ENCODE data around the gene CSH2.
A peak's percentile ranks its signal among the peaks of the same experiment; 100 is the strongest.
"Not testable (repeated sequence)": the region's sequence is repeated elsewhere in the genome, so short reads cannot be mapped to it uniquely, and the experiment has no call there.

Gene CSH2

DNA sequence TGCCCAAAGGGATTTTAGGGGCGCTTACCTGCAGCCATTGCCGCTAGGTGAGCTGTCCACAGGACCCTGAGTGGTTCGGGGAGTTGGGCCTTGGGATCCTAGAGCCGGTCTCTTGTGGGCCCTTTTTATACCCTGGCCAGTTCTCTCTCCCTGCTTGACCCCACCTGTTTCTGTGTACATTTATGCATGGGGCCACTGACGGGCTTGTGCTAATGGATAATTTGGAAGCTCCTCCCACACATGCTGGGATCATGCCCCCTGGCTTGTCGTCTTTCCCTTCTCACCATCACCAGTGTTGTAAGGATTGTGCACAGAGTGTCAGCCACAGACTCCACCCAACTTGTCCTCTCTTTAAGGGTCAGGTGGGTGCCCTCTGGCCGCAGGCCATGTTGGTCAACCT is at the start of gene CSH2:
Gene CSH2, minus strand, starts transcription at position 101 of the 400 bp plus-strand sequence. Its CDS starts 63 bp downstream, at position 38.
- ATAC-seq, H3K4me1 Mint-ChIP-seq, H3K9me3 Mint-ChIP-seq, H3K27ac Mint-ChIP-seq, H3K4me3 Mint-ChIP-seq, DNase-seq, H3K27me3 Mint-ChIP-seq: not testable (repeated sequence)

DNA sequence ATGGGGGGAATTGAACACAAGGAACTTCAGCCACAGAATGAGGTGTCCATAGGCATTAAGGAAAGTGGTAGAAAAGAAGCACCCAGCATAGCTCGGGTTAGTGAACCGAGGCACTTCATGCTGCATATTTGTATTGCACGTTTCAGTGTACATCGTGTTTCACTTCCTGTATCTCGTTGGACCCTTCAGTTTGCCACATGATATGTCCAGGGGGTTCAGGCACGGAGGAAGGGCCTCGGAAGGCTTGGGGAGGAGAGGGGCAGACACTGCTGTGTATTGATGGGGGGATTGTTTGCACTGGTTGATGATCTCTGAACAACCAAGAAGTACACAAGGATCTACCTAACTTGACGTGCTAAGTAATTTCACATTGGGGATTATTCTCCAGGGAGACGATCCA is 48.9 kb upstream of the CSH2 start:
- not testable (repeated sequence) for H3K27me3 Mint-ChIP-seq, ATAC-seq, H3K4me3 Mint-ChIP-seq, H3K9me3 Mint-ChIP-seq, DNase-seq, H3K27ac Mint-ChIP-seq
- peaks cover 19% of the 10 kb centered on the region for H3K4me1 Mint-ChIP-seq

DNA sequence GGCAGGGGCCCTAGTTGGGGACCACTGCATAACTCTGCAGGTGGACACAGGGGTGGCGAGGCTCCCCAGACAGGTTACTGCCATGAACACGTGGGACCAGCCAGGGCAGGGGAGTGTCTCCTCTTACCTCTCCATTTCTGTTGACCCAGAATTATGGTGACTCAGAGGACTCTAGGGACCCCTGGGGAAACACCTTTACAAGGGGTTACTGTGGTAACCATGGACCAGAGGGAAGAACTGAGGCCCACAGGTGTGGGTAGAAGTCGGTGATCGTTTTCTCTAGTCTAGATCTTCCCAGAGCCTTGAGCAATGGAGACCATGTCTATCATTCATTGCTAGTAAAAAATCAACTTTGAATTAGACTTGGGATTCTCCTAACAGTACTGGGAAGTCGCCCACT is 47.3 kb upstream of the CSH2 start:
- H3K4me1 Mint-ChIP-seq, result peaks cover 17% of the 10 kb centered on the region
- H3K4me3 Mint-ChIP-seq, H3K27me3 Mint-ChIP-seq, DNase-seq, H3K27ac Mint-ChIP-seq, ATAC-seq, H3K9me3 Mint-ChIP-seq: not testable (repeated sequence)

DNA sequence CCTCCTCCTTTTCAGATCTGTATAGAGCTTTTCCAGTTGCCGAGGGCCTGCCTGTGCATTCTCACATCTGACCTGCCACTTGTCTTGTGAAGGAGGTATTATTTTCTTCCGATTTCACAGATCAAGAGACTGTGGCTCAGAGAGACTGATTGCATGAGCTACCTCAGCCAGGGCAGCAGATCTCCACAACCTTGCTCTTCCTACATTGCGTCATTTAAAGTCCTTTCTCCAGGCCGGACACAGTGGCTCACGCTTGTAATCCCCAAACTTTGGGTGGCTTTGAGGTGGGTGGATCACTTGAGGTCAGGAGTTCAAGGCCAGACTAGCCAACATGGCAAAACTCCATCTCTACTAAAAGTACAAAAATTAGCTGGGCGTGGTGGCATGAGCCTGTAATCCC is 46.6 kb upstream of the CSH2 start:
- H3K27me3 Mint-ChIP-seq, DNase-seq, H3K9me3 Mint-ChIP-seq, H3K4me3 Mint-ChIP-seq, ATAC-seq: not testable (repeated sequence)
- Mint-ChIP-seq H3K27ac (peak overlapping the region in 1 of 2 donors; percentile 57), H3K4me1 (peaks cover 14% of the 10 kb centered on the region)

DNA sequence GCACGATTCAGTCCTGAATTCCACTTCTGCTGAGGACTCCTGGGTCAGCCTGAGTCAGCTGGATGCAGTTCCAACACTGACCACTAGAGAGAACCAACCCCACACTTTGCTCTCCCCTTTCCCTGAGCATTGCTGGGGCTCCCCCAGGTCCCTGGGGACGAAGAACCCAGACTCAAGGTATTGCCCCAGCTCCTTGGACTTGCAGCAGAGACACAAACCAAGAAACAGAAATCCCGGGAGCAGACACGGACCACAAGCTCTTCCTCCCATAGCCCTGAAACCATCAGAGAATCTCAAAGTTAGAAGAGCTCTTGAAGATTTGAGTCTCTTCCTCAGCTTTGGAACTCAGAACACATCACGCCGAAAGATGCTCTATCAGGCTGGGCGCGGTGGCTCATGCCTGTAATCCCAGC is 45.8 kb upstream of the CSH2 start:
- ATAC-seq (peak; percentile 94), DNase-seq (peak; percentile 70 to 76)
- H3K27ac Mint-ChIP-seq, result no peak overlapping the region
- H3K27me3 Mint-ChIP-seq, result peaks cover 7% of the 10 kb centered on the region
- peaks cover 14% of the 10 kb centered on the region for H3K4me1 Mint-ChIP-seq
- H3K9me3 Mint-ChIP-seq, result no peaks in the 10 kb centered on the region
- H3K4me3 Mint-ChIP-seq, result no peak overlapping the region

DNA sequence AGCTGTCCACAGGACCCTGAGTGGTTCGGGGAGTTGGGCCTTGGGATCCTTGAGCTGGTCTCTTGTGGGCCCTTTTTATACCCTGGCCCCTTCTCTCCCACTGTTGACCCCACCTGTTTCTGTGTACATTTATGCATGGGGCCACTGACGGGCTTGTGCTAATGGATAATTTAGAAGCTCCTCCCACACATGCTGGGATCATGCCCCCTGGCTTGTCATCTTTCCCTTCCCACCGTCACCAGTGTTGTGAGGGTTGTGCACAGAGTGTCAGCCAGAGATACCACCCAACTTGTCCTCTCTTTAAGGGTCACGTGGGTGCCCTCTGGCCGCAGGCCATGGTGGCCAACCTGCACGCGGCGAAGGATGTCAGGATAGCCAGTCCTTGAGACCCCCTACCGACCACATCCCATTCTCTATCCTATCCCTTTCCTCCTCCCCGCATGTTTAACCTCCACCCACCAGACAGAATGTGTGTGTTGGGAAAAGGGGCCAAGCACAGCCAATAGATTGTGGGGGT is 45.4 kb upstream of the CSH2 start, which contains the start of gene GH1:
Gene GH1, minus strand, starts transcription at position 51 of the 517 bp plus-strand sequence. CDS start 63 bp downstream, outside the sequence.
- ATAC-seq, H3K27me3 Mint-ChIP-seq, H3K9me3 Mint-ChIP-seq, H3K4me3 Mint-ChIP-seq, DNase-seq, H3K27ac Mint-ChIP-seq: not testable (repeated sequence)
- H3K4me1 Mint-ChIP-seq, result peaks cover 14% of the 10 kb centered on the region

DNA sequence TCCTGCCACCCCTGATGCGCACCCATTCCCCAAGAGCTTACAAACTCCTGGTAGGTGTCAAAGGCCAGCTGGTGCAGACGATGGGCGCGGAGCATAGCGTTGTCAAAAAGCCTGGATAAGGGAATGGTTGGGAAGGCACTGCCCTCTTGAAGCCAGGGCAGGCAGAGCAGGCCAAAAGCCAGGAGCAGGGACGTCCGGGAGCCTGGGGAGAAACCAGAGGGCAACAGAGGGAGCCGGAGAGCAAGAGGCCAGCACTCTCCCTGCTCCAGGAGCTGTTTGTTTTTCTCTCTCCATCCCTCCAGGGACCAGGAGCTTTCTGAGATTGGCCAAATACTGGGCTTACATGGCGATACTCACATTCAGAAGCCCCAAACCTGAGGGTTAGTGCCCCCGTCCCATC is 44.8 kb upstream of the CSH2 start:
- H3K9me3 Mint-ChIP-seq, result no peaks in the 10 kb centered on the region
- H3K4me3 Mint-ChIP-seq, result no peak overlapping the region
- peaks cover 7% of the 10 kb centered on the region for H3K27me3 Mint-ChIP-seq
- H3K4me1 Mint-ChIP-seq, result peaks cover 14% of the 10 kb centered on the region
- ATAC-seq (no peak), DNase-seq (no peak)
- no peak overlapping the region for H3K27ac Mint-ChIP-seq

DNA sequence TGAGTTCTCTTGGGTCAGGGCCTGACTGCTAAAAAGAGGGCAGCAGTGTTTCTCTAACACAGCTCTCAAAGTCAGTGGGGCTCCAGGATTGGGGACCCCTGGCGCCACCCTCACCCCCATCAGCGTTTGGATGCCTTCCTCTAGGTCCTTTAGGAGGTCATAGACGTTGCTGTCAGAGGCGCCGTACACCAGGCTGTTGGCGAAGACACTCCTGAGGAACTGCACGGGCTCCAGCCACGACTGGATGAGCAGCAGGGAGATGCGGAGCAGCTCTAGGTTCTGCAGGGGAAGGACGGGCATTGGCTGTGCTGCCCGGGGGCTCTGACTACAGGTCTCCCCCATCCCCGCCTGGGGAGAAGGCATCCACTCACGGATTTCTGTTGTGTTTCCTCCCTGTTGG is 44.2 kb upstream of the CSH2 start:
- DNase-seq (no peak), ATAC-seq (no peak)
- no peak overlapping the region for H3K27ac Mint-ChIP-seq
- H3K4me3 Mint-ChIP-seq, result no peak overlapping the region
- peaks cover 7% of the 10 kb centered on the region for H3K27me3 Mint-ChIP-seq
- peaks cover 14% of the 10 kb centered on the region for H3K4me1 Mint-ChIP-seq
- H3K9me3 Mint-ChIP-seq, result no peaks in the 10 kb centered on the region

DNA sequence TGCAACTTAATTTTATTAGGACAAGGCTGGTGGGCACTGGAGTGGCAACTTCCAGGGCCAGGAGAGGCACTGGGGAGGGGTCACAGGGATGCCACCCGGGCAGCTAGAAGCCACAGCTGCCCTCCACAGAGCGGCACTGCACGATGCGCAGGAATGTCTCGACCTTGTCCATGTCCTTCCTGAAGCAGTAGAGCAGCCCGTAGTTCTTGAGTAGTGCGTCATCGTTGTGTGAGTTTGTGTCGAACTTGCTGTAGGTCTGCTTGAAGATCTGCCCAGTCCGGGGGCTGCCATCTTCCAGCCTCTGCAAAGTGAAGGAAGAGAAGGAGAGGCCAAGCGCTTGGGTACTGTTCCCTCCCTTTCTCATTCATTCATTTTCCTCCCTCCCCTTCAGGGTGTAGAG is 43.7 kb upstream of the CSH2 start:
- not testable (repeated sequence) for DNase-seq, H3K27me3 Mint-ChIP-seq, H3K9me3 Mint-ChIP-seq, ATAC-seq, H3K27ac Mint-ChIP-seq, H3K4me3 Mint-ChIP-seq
- H3K4me1 Mint-ChIP-seq, result peaks cover 15% of the 10 kb centered on the region

DNA sequence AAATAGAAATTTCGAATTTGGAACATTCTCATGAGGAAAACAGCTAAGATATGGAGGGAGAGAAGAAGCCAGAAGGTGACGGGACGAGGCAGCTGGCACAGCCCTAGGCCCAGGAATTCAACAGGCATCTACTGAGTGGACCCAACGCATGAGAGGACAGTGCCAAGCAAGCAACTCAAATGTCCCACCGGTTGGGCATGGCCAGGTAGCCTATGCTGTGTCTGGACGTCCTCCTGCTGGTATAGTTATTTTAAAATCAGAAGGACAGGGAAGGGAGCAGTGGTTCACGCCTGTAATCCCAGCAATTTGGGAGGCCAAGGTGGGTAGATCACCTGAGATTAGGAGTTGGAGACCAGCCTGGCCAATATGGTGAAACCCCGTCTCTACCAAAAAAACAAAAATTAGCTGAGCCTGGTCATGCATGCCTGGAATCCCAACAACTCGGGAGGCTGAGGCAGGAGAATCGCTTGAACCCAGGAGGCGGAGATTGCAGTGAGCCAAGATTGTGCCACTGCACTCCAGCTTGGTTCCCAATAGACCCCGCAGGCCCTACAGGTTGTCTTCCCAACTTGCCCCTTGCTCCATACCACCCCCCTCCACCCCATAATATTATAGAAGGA is 43.2 kb upstream of the CSH2 start:
- H3K27me3 Mint-ChIP-seq, result peaks cover 7% of the 10 kb centered on the region
- no peak for ATAC-seq

DNA sequence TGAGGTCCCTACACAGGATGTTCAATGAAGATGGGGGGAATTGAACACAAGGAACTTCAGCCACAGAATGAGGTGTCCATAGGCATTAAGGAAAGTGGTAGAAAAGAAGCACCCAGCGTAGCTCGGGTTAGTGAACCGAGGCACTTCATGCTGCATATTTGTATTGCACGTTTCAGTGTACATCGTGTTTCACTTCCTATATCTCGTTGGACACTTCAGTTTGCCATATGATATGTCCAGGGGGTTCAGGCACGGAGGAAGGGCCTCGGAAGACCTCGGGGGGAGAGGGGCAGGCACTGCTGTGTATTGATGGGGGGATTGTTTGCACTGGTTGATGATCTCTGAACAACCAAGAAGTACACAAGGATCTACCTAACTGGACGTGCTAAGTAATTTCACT is 42.3 kb upstream of the CSH2 start:
- ATAC-seq, DNase-seq, H3K27ac Mint-ChIP-seq, H3K9me3 Mint-ChIP-seq, H3K4me3 Mint-ChIP-seq, H3K27me3 Mint-ChIP-seq: not testable (repeated sequence)
- peaks cover 25% of the 10 kb centered on the region for H3K4me1 Mint-ChIP-seq

More for the DNA sequence above, 43.2 kb upstream of the CSH2 start:
- Mint-ChIP-seq H3K4me3 (no peak overlapping the region), H3K9me3 (no peaks in the 10 kb centered on the region), H3K27ac (no peak overlapping the region), H3K4me1 (peaks cover 20% of the 10 kb centered on the region)
- DNase-seq, result no peak

DNA sequence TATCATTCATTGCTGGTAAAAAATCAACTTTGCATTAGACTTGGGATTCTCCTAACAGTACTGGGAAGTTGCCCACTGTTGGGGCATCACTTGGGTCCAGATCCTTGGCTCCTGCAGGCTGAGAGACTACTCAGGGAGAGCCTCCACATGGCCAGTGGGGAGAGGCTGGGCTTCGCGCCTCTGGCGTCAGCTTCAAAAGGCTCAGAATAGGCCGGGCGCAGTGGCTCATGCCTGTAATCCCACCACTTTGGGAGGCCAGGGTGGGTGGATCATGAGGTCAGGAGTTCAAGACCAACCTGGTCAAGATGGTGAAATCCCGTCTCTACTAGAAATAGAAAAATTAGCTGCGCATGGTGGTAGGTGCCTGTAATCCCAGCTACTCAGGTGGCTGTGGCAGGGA is 41.0 kb upstream of the CSH2 start:
- no peaks in the 10 kb centered on the region for H3K9me3 Mint-ChIP-seq
- ATAC-seq (no peak), DNase-seq (no peak)
- no peak overlapping the region for H3K27ac Mint-ChIP-seq
- no peak overlapping the region for H3K4me3 Mint-ChIP-seq
- peaks cover 17% of the 10 kb centered on the region for H3K4me1 Mint-ChIP-seq
- peaks cover 7% of the 10 kb centered on the region for H3K27me3 Mint-ChIP-seq

DNA sequence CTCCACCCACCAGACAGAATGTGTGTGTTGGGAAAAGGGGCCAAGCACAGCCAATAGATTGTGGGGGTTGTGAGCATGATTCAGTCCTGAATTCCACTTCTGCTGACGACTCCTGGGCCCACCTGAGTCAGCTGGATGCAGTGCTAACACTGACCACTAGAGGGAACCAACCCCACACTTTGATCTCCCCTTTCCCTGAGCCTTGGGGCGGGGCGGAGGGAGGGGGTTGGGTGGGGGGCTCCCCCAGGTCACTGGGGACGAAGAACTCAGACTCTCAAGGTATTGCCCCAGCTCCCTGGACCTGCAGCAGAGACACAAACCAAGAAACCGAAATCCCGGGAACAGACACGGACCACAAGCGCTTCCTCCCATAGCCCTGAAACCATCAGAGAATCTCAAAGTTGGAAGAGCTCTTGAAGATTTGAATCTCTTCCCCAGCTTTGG is 38.2 kb upstream of the CSH2 start:
- DNase-seq (peak; percentile 62 to 71), ATAC-seq (peak; percentile 72)
- Mint-ChIP-seq H3K4me1 (peaks cover 10% of the 10 kb centered on the region), H3K9me3 (no peaks in the 10 kb centered on the region), H3K27me3 (no peaks in the 10 kb centered on the region), H3K4me3 (no peak overlapping the region), H3K27ac (no peak overlapping the region)

DNA sequence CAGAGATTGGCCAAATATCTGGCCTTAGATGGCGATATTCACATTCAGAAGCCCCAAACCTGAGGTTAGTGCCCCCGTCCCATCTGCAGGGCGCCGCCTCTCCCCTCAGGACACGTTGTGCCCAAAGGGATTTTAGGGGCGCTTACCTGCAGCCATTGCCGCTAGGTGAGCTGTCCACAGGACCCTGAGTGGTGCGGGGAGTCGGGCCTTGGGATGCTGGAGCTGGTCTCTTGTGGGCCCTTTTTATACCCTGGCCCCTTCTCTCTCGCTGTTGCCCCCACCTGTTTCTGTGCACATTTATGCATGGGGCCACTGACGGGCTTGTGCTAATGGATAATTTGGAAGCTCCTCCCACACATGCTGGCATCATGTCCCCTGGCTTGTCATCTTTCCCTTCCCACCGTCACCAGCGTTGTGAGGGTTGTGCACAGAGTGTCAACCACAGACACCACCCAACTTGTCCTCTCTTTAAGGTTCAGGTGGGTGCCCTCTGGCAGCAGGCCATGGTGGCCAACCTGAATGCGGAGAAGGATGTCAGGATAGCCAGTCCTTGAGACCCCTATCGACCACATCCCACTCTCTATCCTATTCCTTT is 37.7 kb upstream of the CSH2 start, which contains the start of gene CSHL1:
Gene CSHL1, minus strand, starts transcription at position 218 of the 595 bp plus-strand sequence. Its CDS starts 62 bp downstream, at position 156.
- Mint-ChIP-seq H3K4me1 (peaks cover 10% of the 10 kb centered on the region), H3K27ac (no peak within 1 kb of the TSS), H3K4me3 (no peak within 1 kb of the TSS), H3K27me3 (no peaks in the 10 kb centered on the region), H3K9me3 (no peaks in the 10 kb centered on the region)
- ATAC-seq, result no peak
- DNase-seq, result no peak

DNA sequence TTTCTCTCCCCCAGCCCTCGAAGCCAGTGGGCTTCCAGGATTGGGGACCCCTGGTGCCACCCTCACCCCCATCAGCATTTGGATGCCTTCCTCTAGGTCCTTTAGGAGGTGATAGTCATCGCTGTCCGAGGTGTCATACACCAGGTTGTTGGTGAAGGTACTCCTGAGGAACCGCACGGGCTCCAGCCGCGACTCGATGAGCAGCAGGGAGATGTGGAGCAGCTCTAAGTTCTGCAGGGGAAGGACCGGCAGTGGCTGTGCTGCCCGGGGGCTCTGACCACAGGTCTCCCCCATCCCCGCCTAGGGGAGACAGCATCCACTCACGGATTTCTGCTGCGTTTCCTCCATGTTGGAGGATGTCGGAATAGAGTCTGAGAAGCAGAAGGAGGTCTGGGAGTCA is 36.6 kb upstream of the CSH2 start:
- ATAC-seq (no peak), DNase-seq (no peak)
- Mint-ChIP-seq H3K4me1 (peaks cover 10% of the 10 kb centered on the region), H3K4me3 (no peak overlapping the region), H3K9me3 (no peaks in the 10 kb centered on the region), H3K27me3 (no peaks in the 10 kb centered on the region), H3K27ac (no peak overlapping the region)

DNA sequence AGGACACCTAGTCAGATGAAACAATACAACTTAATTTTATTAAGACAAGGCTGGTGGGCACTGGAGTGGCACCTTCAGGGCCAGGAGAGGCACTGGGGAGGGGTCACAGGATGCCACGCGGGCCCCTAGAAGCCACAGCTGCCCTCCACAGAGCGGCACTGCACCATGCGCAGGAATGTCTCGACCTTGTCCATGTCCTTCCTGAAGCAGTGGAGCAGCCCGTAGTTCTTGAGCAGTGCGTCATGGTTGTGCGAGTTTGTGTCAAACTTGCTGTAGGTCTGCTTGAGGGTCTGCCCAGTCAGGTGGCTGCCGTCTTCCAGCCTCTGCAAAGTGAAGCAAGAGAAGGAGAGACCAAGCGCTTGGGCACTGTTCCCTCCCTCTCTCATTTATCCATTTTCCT is 36.1 kb upstream of the CSH2 start:
- ATAC-seq, H3K27ac Mint-ChIP-seq, H3K4me3 Mint-ChIP-seq, DNase-seq, H3K27me3 Mint-ChIP-seq, H3K9me3 Mint-ChIP-seq: not testable (repeated sequence)
- peaks cover 10% of the 10 kb centered on the region for H3K4me1 Mint-ChIP-seq
